ENCODE measurements around the gene TNRC6C.

The TNRC6C gene

GRCh38 chr17:78027121-78027520 lies 68.6 kb downstream of the TNRC6C start:
- H3K27ac ChIP-seq (ENCODE audit: insufficient read depth, low read depth, low read length, poor library complexity, severe bottlenecking) = no peak overlapping the region
- no peaks in the 10 kb centered on the region for H3K27me3 ChIP-seq (ENCODE audit: control insufficient read depth, insufficient read depth, low read length, poor library complexity, severe bottlenecking)
- WGBS, 2 experiments = 90 to 95% methylated on average over 2 of the region's 2 CpGs
- H3K36me3 ChIP-seq (ENCODE audit: control insufficient read depth, insufficient read depth, low read length) = peaks cover 2% of the 10 kb centered on the region
- H3K4me3 ChIP-seq (ENCODE audit: insufficient read depth, low read depth, low read length) = no peak overlapping the region
- no peaks in the 10 kb centered on the region for H3K4me1 ChIP-seq (ENCODE audit: control insufficient read depth, insufficient read depth, low read length)
- H3K9me3 ChIP-seq (ENCODE audit: control insufficient read depth, low read length) = no peaks in the 10 kb centered on the region

- Histone ChIP-seq H3K9me3 (ENCODE audit: control insufficient read depth, low read length) (no peaks in the 10 kb centered on the region), H3K27me3 (ENCODE audit: control insufficient read depth, insufficient read depth, low read length, poor library complexity, severe bottlenecking) (no peaks in the 10 kb centered on the region), H3K4me3 (ENCODE audit: insufficient read depth, low read depth, low read length) (no peak overlapping the region), H3K4me1 (ENCODE audit: control insufficient read depth, insufficient read depth, low read length) (no peaks in the 10 kb centered on the region), H3K36me3 (ENCODE audit: control insufficient read depth, insufficient read depth, low read length) (peaks cover 10% of the 10 kb centered on the region), H3K27ac (ENCODE audit: insufficient read depth, low read depth, low read length, poor library complexity, severe bottlenecking) (no peak overlapping the region)
- WGBS, 2 experiments = 78 to 100% methylated on average over 1 of the region's 1 CpG
Observed at GRCh38 chr17:78029697-78030096, 71.2 kb downstream of the TNRC6C start.

GRCh38 chr17:78031435-78031834 lies 72.9 kb downstream of the TNRC6C start:
- no peaks in the 10 kb centered on the region for H3K27me3 ChIP-seq (ENCODE audit: control insufficient read depth, insufficient read depth, low read length, poor library complexity, severe bottlenecking)
- no peak overlapping the region for H3K27ac ChIP-seq (ENCODE audit: insufficient read depth, low read depth, low read length, poor library complexity, severe bottlenecking)
- 92 to 94% methylated on average over 8 of the region's 8 CpGs for WGBS, 2 experiments
- no peaks in the 10 kb centered on the region for H3K4me1 ChIP-seq (ENCODE audit: control insufficient read depth, insufficient read depth, low read length)
- peaks cover 15% of the 10 kb centered on the region for H3K36me3 ChIP-seq (ENCODE audit: control insufficient read depth, insufficient read depth, low read length)
- no peak overlapping the region for H3K4me3 ChIP-seq (ENCODE audit: insufficient read depth, low read depth, low read length)
- H3K9me3 ChIP-seq (ENCODE audit: control insufficient read depth, low read length) = no peaks in the 10 kb centered on the region

GRCh38 chr17:78032166-78032565 lies 73.7 kb downstream of the TNRC6C start:
- H3K36me3 ChIP-seq (ENCODE audit: control insufficient read depth, insufficient read depth, low read length) = peaks cover 15% of the 10 kb centered on the region

GRCh38 chr17:78034429-78035091 lies 76.1 kb downstream of the TNRC6C start:
- Histone ChIP-seq H3K27ac (ENCODE audit: insufficient read depth, low read depth, low read length, poor library complexity, severe bottlenecking) (no peak overlapping the region), H3K4me1 (ENCODE audit: control insufficient read depth, insufficient read depth, low read length) (no peaks in the 10 kb centered on the region), H3K4me3 (ENCODE audit: insufficient read depth, low read depth, low read length) (no peak overlapping the region), H3K27me3 (ENCODE audit: control insufficient read depth, insufficient read depth, low read length, poor library complexity, severe bottlenecking) (no peaks in the 10 kb centered on the region), H3K36me3 (ENCODE audit: control insufficient read depth, insufficient read depth, low read length) (peaks cover 15% of the 10 kb centered on the region), H3K9me3 (ENCODE audit: control insufficient read depth, low read length) (no peaks in the 10 kb centered on the region)
- WGBS, 2 experiments = 92 to 94% methylated on average over 9 of the region's 9 CpGs

More at GRCh38 chr17:78032166-78032565, 73.7 kb downstream of the TNRC6C start:
- no peaks in the 10 kb centered on the region for H3K27me3 ChIP-seq (ENCODE audit: control insufficient read depth, insufficient read depth, low read length, poor library complexity, severe bottlenecking)
- no peaks in the 10 kb centered on the region for H3K4me1 ChIP-seq (ENCODE audit: control insufficient read depth, insufficient read depth, low read length)
- H3K27ac ChIP-seq (ENCODE audit: insufficient read depth, low read depth, low read length, poor library complexity, severe bottlenecking) = no peak overlapping the region
- H3K4me3 ChIP-seq (ENCODE audit: insufficient read depth, low read depth, low read length) = no peak overlapping the region
- 92 to 95% methylated on average over 1 of the region's 1 CpG for WGBS, 2 experiments
- no peaks in the 10 kb centered on the region for H3K9me3 ChIP-seq (ENCODE audit: control insufficient read depth, low read length)

- Histone ChIP-seq H3K27me3 (ENCODE audit: control insufficient read depth, insufficient read depth, low read length, poor library complexity, severe bottlenecking) (no peaks in the 10 kb centered on the region), H3K36me3 (ENCODE audit: control insufficient read depth, insufficient read depth, low read length) (peaks cover 12% of the 10 kb centered on the region), H3K4me1 (ENCODE audit: control insufficient read depth, insufficient read depth, low read length) (no peaks in the 10 kb centered on the region), H3K4me3 (ENCODE audit: insufficient read depth, low read depth, low read length) (no peak overlapping the region), H3K27ac (ENCODE audit: insufficient read depth, low read depth, low read length, poor library complexity, severe bottlenecking) (no peak overlapping the region), H3K9me3 (ENCODE audit: control insufficient read depth, low read length) (no peaks in the 10 kb centered on the region)
- 88% methylated on average over 7 of the region's 7 CpGs for WGBS, 2 experiments
Observed at GRCh38 chr17:78037280-78037679, 78.8 kb downstream of the TNRC6C start.

GRCh38 chr17:78038748-78039288 lies 80.3 kb downstream of the TNRC6C start:
- Histone ChIP-seq H3K27me3 (ENCODE audit: control insufficient read depth, insufficient read depth, low read length, poor library complexity, severe bottlenecking) (no peaks in the 10 kb centered on the region), H3K36me3 (ENCODE audit: control insufficient read depth, insufficient read depth, low read length) (peaks cover 5% of the 10 kb centered on the region), H3K4me3 (ENCODE audit: insufficient read depth, low read depth, low read length) (no peak overlapping the region), H3K4me1 (ENCODE audit: control insufficient read depth, insufficient read depth, low read length) (no peaks in the 10 kb centered on the region), H3K9me3 (ENCODE audit: control insufficient read depth, low read length) (no peaks in the 10 kb centered on the region), H3K27ac (ENCODE audit: insufficient read depth, low read depth, low read length, poor library complexity, severe bottlenecking) (no peak overlapping the region)
- 96 to 97% methylated on average over 11 of the region's 11 CpGs for WGBS, 2 experiments

GRCh38 chr17:78039581-78039980 lies 81.1 kb downstream of the TNRC6C start:
- no peak overlapping the region for H3K4me3 ChIP-seq (ENCODE audit: insufficient read depth, low read depth, low read length)
- H3K9me3 ChIP-seq (ENCODE audit: control insufficient read depth, low read length) = no peaks in the 10 kb centered on the region
- peaks cover 5% of the 10 kb centered on the region for H3K36me3 ChIP-seq (ENCODE audit: control insufficient read depth, insufficient read depth, low read length)
- H3K27me3 ChIP-seq (ENCODE audit: control insufficient read depth, insufficient read depth, low read length, poor library complexity, severe bottlenecking) = no peaks in the 10 kb centered on the region
- H3K4me1 ChIP-seq (ENCODE audit: control insufficient read depth, insufficient read depth, low read length) = no peaks in the 10 kb centered on the region
- no peak overlapping the region for H3K27ac ChIP-seq (ENCODE audit: insufficient read depth, low read depth, low read length, poor library complexity, severe bottlenecking)
- WGBS, 2 experiments = 93 to 94% methylated on average over 5 of the region's 5 CpGs

GRCh38 chr17:78040440-78041385 lies 82.2 kb downstream of the TNRC6C start:
- no peak overlapping the region for H3K4me3 ChIP-seq (ENCODE audit: insufficient read depth, low read depth, low read length)
- H3K27me3 ChIP-seq (ENCODE audit: control insufficient read depth, insufficient read depth, low read length, poor library complexity, severe bottlenecking) = no peaks in the 10 kb centered on the region
- no peaks in the 10 kb centered on the region for H3K9me3 ChIP-seq (ENCODE audit: control insufficient read depth, low read length)
- no peaks in the 10 kb centered on the region for H3K36me3 ChIP-seq (ENCODE audit: control insufficient read depth, insufficient read depth, low read length)
- H3K4me1 ChIP-seq (ENCODE audit: control insufficient read depth, insufficient read depth, low read length) = no peaks in the 10 kb centered on the region
- peak overlapping the region; percentile 10 for H3K27ac ChIP-seq (ENCODE audit: insufficient read depth, low read depth, low read length, poor library complexity, severe bottlenecking)
- WGBS, 2 experiments = 96% methylated on average over 44 of the region's 44 CpGs
